ENCODE results near the gene LIFR. TPM values are rescaled to one million over a fixed set of nuclear protein-coding genes. Genes with fewer than 3 reads are reported as not detected.

The LIFR gene
- total and polyA plus RNA-seq, 7 donors, result 10.1 to 74.5 (median 28.9) TPM

DNA sequence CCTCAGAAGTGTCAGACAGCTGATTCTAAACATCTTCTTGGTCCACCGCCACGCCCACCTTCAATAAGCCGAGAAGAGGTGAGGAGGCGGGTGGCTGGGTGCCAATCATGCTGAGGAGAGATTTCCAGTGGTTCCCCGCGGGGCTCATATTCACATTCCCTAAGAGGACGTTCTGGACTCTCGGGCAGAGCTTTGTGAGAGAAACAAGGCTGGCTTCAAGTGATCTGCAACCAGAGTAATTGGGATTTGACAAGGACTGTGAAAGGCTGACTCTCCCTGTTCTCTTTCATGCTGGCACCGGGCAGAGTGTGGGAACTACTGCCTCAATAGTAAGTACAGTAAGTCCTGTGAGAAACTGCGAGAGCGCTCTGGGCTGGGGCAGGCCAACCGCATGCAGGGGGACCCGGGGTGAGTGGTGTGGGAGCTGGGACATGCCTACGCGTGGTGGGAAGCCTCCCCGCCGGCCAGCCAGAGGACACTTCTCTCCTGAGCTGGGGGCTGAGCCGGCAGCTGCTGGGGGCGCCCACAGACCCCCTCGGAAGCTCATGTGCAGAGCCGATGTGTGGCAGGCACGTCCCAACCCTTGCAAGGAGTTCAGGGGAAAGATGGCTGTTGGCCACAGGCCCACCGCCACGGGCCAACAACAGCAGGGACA lies 110.9 kb downstream of the LIFR start:
- TF ChIP-seq, protein P1, sequence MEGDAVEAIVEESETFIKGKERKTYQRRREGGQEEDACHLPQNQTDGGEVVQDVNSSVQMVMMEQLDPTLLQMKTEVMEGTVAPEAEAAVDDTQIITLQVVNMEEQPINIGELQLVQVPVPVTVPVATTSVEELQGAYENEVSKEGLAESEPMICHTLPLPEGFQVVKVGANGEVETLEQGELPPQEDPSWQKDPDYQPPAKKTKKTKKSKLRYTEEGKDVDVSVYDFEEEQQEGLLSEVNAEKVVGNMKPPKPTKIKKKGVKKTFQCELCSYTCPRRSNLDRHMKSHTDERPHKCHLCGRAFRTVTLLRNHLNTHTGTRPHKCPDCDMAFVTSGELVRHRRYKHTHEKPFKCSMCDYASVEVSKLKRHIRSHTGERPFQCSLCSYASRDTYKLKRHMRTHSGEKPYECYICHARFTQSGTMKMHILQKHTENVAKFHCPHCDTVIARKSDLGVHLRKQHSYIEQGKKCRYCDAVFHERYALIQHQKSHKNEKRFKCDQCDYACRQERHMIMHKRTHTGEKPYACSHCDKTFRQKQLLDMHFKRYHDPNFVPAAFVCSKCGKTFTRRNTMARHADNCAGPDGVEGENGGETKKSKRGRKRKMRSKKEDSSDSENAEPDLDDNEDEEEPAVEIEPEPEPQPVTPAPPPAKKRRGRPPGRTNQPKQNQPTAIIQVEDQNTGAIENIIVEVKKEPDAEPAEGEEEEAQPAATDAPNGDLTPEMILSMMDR (IDR thresholded peaks at IDR 0.05), result no peak
- Histone ChIP-seq H3K9me3 (no peaks in the 10 kb centered on the region), H3K27ac (peak overlapping the region; percentile 94), H3K4me3 (peak overlapping the region; percentile 81), H3K4me1 (peaks cover 34% of the 10 kb centered on the region), H3K27me3 (ENCODE audit: insufficient read depth in 3 of 3, low read length in 2 of 3) (no peaks in the 10 kb centered on the region), H3K36me3 (ENCODE audit: insufficient read depth in 1 of 2, low read depth in 1 of 2) (peaks cover 0 to 16% of the 10 kb centered on the region in 2 donors)
- 19 to 30% (median 23%) methylated on average over 20 to 24 of the region's 24 CpGs for WGBS, 3 donors
- DNase-seq, result peak; percentile 71 to 79
- intact Hi-C loops (cut with DNase I), result loop anchor here in 1 of 2 donors (5.0 kb wide), 1 partner anchor 112 kb away; the partner anchor contains the start of gene LIFR
- peak; percentile 60 to 79 (median 78) for ATAC-seq

DNA sequence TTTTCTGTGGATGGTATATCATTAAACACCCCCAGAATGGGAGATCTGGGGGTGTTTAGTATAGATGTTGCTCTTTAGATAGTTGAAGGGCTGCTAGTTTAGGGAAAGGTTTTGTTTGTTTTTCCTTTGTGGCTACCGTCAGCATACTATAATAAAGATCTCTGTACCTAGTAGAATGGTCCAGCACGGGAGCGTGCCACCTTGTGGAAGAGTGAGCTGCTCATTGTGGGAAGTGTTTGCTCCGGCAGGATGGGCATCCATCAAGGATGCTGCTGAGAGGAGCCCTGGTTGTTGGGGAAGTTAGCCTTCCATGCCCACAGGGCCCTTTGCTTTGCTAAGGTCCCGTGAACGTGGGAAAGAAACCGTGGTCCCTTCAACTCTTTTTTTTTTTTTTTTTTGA lies 113.1 kb downstream of the LIFR start:
- no peak for DNase-seq
- ATAC-seq, result no peak
- no peak overlapping the region for H3K4me3 ChIP-seq
- TF ChIP-seq, protein P1 (IDR thresholded peaks at IDR 0.05), result no peak
- intact Hi-C loops (cut with DNase I), result loop anchor here (2.0 to 5.0 kb wide), 4 partner anchors 39 to 365 kb away; no protein-coding TSS in a partner anchor
- H3K27me3 ChIP-seq (ENCODE audit: insufficient read depth in 3 of 3, low read length in 2 of 3), result no peaks in the 10 kb centered on the region
- peaks cover 0 to 2% of the 10 kb centered on the region in 2 donors for H3K36me3 ChIP-seq (ENCODE audit: insufficient read depth in 1 of 2, low read depth in 1 of 2)
- peaks cover 24% of the 10 kb centered on the region for H3K4me1 ChIP-seq
- no peak overlapping the region for H3K27ac ChIP-seq
- H3K9me3 ChIP-seq, result no peaks in the 10 kb centered on the region
- WGBS, 3 donors, result 88 to 96% (median 92%) methylated on average over 7 of the region's 7 CpGs

DNA sequence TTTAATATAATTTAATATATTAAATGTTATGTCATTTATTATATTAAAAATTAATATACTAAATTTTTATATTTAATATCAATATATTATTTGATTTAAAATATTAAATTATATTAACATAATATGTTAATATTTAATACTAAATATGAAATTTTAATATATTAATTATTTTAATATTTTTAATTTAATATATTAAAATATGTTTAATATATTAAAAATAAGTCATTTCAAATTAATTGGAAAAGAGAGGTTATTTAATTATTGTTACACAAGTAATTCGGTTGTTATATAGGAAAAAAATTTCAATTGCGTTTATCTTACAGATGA lies 114.2 kb downstream of the LIFR start:
- DNase-seq (no peak), ATAC-seq (no peak)
- H3K4me1 ChIP-seq, result peaks cover 12% of the 10 kb centered on the region
- H3K4me3 ChIP-seq, result no peak overlapping the region
- H3K27me3 ChIP-seq (ENCODE audit: insufficient read depth in 3 of 3, low read length in 2 of 3), result no peaks in the 10 kb centered on the region
- no peaks in the 10 kb centered on the region for H3K9me3 ChIP-seq
- TF ChIP-seq, protein P1 (IDR thresholded peaks at IDR 0.05), result no peak
- intact Hi-C loops (cut with DNase I), result loop anchor here (2.0 to 5.0 kb wide), 4 partner anchors 40 to 367 kb away; no protein-coding TSS in a partner anchor
- H3K36me3 ChIP-seq (ENCODE audit: insufficient read depth in 1 of 2, low read depth in 1 of 2), result no peaks in the 10 kb centered on the region
- WGBS, 3 donors, result 94 to 98% (median 96%) methylated on average over 2 of the region's 2 CpGs
- H3K27ac ChIP-seq, result no peak overlapping the region

DNA sequence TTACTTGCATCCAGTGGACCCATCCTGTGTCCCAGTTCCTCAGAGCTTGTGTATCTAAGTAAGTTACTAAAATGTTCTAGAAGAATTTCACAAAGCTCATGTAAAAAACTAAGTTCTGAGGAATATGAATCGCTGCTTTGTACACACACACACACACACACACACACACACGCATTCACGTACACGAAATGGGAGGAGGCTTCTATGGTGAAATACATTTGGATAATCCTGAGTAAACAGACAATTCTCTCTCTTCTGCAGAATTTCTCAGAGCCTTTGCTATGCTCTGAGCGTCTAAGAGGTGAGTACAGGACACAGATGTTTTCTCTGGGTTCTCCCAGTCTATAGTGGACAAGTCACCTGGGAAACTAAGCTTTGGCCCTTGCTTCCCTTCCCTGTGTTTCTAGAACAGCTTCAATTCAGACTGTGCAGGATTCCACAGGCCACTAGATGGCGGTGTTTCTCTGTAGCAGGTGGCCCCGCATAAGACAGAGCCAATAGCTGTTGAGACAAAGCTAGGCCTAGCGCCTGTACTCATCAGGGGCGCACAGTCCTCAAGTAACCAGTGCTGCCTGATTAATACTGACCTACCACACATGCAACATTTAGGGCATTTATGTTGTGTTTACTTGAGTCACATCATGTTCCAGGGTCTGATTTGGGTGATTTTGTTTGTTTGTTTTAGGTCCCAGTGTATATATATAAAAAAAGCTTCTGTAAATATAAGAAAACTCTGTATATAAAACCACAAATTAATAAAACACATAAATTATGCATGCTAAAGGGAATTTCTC lies 114.8 kb downstream of the LIFR start:
- ATAC-seq (peak; percentile 76 to 90 (median 81)), DNase-seq (peak; percentile 85 to 90)
- intact Hi-C loops (cut with DNase I), result loop anchor here (1.0 to 5.0 kb wide), 5 partner anchors 41 to 367 kb away; no protein-coding TSS in a partner anchor
- TF ChIP-seq, protein P1 (IDR thresholded peaks at IDR 0.05), result peak; percentile 95
- no peak overlapping the region for H3K4me3 ChIP-seq
- no peak overlapping the region for H3K27ac ChIP-seq
- peaks cover 7% of the 10 kb centered on the region for H3K4me1 ChIP-seq
- WGBS, 3 donors, result 24 to 27% (median 26%) methylated on average over 9 of the region's 9 CpGs
- H3K9me3 ChIP-seq, result no peaks in the 10 kb centered on the region
- no peaks in the 10 kb centered on the region for H3K27me3 ChIP-seq (ENCODE audit: insufficient read depth in 3 of 3, low read length in 2 of 3)
- no peaks in the 10 kb centered on the region for H3K36me3 ChIP-seq (ENCODE audit: insufficient read depth in 1 of 2, low read depth in 1 of 2)

Data from psoas muscle (tissue), 8 donors.